Neural progenitor cell (in vitro differentiated cells): ENCODE measurements around the gene VAMP2.

Source experiments
- CTCF ChIP-seq: fragments of 200-600 bp; sonication (generic); IDR thresholded peaks from 2 replicates; pipeline ENCODE4 v1.5.1; 2017; ENCODE audit warnings: antibody characterized with exemption, mild to moderate bottlenecking
- EZH2 ChIP-seq: fragments of 200-600 bp; sonication (generic); IDR thresholded peaks from 2 replicates; pipeline ENCODE4 v1.6.1; 2017; ENCODE audit warnings: antibody characterized with exemption, mild to moderate bottlenecking, moderate library complexity

- TF ChIP-seq CTCF (no peak), EZH2 (no peak)
Observed at GRCh38 chr17:8121407-8121680, 41.4 kb downstream of the VAMP2 start.
